IPS-11a (cell line): Measurements from ENCODE around the gene PAGR1.
"Not testable (repeated sequence)": the region's sequence is repeated elsewhere in the genome, so short reads cannot be mapped to it uniquely, and the experiment has no call there.

Experiments used
- H3K4me3 ChIP-seq: one replicate; pipeline ENCODE4 v1.5.1; 2013; ENCODE audit warnings: low read depth, low read length, control low read depth

The PAGR1 gene

GRCh38 chr16:29815793-29816693 lies at the start of gene PAGR1:
Gene PAGR1 (plus strand): TSS chr16:29816152. CDS start chr16:29816526, 374 bp downstream.
- H3K4me3 ChIP-seq = peak within 1 kb of the TSS; percentile 84

- no peak overlapping the region for H3K4me3 ChIP-seq
These were observed 49.4 kb upstream of the PAGR1 start for GRCh38 chr16:29766571-29766970.

GRCh38 chr16:29767062-29767461 lies 48.9 kb upstream of the PAGR1 start:
- no peak overlapping the region for H3K4me3 ChIP-seq

- H3K4me3 ChIP-seq = no peak overlapping the region
These were observed 46.4 kb upstream of the PAGR1 start for GRCh38 chr16:29769507-29769906.

GRCh38 chr16:29770250-29770929 lies 45.6 kb upstream of the PAGR1 start:
- no peak overlapping the region for H3K4me3 ChIP-seq

- H3K4me3 ChIP-seq = not testable (repeated sequence)
These were observed 43.6 kb upstream of the PAGR1 start for GRCh38 chr16:29772330-29772729.

- no peak overlapping the region for H3K4me3 ChIP-seq
These were observed 41.2 kb upstream of the PAGR1 start for GRCh38 chr16:29774730-29775129.

GRCh38 chr16:29775742-29776408 lies 40.1 kb upstream of the PAGR1 start:
- no peak overlapping the region for H3K4me3 ChIP-seq

- H3K4me3 ChIP-seq = no peak within 1 kb of the TSS
These were observed 38.2 kb upstream of the PAGR1 start, which contains the start of gene ZG16 for GRCh38 chr16:29777576-29778350. Gene ZG16 (plus strand): TSS chr16:29778256. CDS start chr16:29779267, 1,011 bp downstream.

- H3K4me3 ChIP-seq = no peak overlapping the region
These were observed 36.5 kb upstream of the PAGR1 start for GRCh38 chr16:29779474-29779873.

GRCh38 chr16:29783094-29783953 lies 32.6 kb upstream of the PAGR1 start:
- H3K4me3 ChIP-seq = not testable (repeated sequence)

GRCh38 chr16:29784157-29784556 lies 31.8 kb upstream of the PAGR1 start:
- H3K4me3 ChIP-seq = no peak overlapping the region

GRCh38 chr16:29784901-29785500 lies 31.0 kb upstream of the PAGR1 start:
- H3K4me3 ChIP-seq = peak overlapping the region; percentile 4

- not testable (repeated sequence) for H3K4me3 ChIP-seq
These were observed 28.8 kb upstream of the PAGR1 start for GRCh38 chr16:29787155-29787554.

GRCh38 chr16:29789775-29790182 lies 26.2 kb upstream of the PAGR1 start:
- H3K4me3 ChIP-seq = peak overlapping the region; percentile 47

- H3K4me3 ChIP-seq = peak within 1 kb of the TSS; percentile 98
These were observed 25.6 kb upstream of the PAGR1 start, which contains the start of gene KIF22 for GRCh38 chr16:29790183-29790948. Gene KIF22 (plus strand): TSS chr16:29790751. CDS start chr16:29790760, 9 bp downstream.

- H3K4me3 ChIP-seq = peak overlapping the region; percentile 98
These were observed 24.8 kb upstream of the PAGR1 start for GRCh38 chr16:29790949-29791844.
